NCI-H510A (cell line): ENCODE measurements around the gene RNF111.
A peak's percentile ranks its signal among the peaks of the same experiment; 100 is the strongest.

Experiments used
- DNase-seq: peaks from one replicate; lab custom pipeline; 2025; lab: John Stamatoyannopoulos, UW

RNF111 gene

GRCh38 chr15:58987491-58988005, at the start of gene RNF111:
RNF111 (plus strand) TSS chr15:58987663; CDS start chr15:59030823, 43,160 bp downstream.
- DNase-seq: peak; percentile 81

- DNase-seq: no peak
Observed at GRCh38 chr15:58947179-58947578, 40.3 kb upstream of the RNF111 start.

DNA sequence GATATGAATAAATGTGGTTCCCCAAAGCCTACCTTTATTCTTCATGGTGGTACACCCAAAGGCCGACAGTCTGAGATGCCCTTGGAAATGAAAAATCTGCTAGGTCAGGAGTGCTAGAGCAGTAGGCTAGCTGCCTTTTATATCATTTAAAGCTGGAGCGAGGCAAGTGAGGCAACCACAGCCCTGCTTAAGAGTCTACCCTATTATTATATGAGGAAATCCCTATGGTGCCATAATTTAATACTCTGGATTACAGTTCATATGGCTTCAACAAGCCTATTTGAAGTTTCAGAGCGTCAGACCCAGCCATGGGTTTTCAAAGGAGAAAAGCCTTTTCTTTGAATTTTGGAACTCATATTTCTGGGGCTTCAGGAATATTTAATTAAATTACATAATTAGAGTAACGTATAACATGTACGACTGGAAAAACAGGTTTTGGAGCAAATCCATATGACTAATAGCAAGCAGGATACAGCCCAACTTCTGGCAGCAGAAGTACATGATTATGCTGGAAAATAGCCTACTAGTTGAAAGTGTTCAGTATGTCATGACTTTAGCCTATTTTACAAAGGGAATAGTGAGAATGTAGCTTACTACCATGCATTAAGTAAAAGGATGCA, 36.0 kb upstream of the RNF111 start:
- peak; percentile 18 for DNase-seq

DNA sequence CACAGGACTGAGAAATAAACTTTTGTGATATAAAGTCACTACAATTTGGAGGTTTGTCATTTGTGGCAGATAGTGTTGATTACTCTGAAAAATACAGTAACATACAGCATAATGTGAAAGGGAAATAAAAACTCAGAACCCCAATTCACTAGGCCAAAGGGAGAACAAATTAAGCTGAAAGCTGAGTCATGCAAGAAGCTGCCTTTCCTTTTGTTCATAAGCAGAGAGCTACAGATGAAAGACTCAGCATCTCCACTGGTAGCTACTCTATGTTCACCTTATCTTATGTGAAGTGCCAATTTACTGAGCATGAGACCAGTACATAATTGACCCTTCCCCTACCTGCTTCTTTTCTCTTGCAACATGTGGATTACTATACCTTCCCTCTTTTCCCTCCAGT, 34.7 kb upstream of the RNF111 start:
- DNase-seq: no peak

- peak; percentile 12 for DNase-seq
Observed at GRCh38 chr15:58957101-58957973, 30.1 kb upstream of the RNF111 start.

GRCh38 chr15:58958811-58959210, 28.7 kb upstream of the RNF111 start:
- no peak for DNase-seq

DNA sequence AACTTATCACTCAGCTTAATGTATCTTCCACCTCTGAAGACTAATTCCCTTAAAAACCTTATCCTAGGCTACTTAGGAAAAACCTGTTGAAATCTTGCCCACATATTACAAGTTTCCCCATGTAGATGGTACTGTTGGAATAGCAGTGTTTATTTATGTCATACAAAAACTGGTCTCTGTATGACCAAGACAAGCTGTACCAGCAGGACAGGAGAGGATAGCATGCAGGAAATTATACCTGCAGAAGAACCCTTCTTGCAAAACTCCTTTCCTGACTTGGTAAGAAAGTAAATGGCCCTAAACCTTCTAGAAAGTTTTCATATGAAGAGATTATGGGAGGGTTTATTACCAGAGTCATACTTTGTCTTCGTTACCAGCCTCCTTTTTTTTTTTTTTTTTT, 25.3 kb upstream of the RNF111 start:
- DNase-seq: no peak

DNA sequence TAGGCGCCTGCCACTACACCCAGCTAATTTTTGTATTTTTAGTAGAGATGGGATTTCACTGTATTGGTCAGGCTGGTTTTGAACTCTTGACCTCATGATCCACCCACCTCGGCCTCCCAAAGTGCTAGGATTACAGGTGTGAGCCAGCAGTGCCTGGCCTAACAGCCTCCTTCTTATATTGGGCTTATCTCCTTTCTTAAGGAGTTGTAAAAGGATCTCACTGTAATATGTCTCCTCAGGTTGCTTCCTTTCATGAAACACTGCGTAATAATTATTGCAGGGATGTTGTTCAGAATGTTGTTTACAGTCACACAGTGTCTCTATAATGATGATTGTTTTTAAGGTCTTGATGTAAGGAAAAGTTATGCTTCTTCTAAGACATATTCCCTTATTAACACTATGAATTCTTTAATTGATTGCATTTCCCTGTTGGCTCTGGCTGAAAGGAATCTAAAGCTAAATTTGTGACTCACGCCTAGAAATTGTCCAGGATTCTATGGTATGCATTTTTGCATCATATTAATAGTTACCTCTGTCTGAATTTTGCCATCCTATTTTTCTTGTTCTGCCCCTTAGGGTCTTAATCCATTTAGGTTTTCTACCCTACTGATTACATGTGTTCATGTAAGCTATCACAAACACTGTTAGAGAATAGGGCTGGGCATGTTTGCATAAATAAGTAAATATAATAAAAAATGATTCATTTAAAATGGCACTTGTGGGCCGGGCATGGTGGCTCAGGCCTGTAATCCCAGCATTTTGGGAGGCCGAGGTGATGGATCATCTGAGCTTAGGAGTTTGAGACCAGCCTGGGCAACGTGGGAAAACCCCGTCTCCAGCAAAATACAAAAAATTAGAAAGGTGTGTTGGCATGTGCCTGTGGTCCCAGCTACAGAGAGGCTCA, 24.5 kb upstream of the RNF111 start:
- no peak for DNase-seq

- no peak for DNase-seq
Observed at GRCh38 chr15:58966698-58967097, 20.8 kb upstream of the RNF111 start.

- DNase-seq: no peak
Observed at GRCh38 chr15:58967479-58967878, 20.0 kb upstream of the RNF111 start.

DNA sequence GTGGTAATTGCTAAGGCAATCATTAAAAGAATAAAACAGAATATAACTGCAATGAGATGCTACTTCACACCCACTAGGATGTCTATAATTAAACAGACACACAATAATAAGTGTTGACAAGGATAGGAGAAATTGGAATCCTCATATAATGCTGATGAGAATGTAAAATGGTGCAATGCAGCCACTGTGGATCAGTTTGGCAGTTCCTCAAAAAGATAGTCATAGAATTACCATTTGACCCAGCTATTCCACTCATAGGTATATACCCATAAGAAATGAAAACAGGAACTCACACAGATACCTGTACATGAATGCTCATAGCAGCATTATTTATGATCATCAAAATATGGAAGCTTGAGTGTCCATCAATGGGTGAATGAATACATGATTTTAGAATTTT, 9.6 kb upstream of the RNF111 start:
- no peak for DNase-seq

- DNase-seq: no peak
Observed at GRCh38 chr15:58980351-58980939, 7.0 kb upstream of the RNF111 start.

DNA sequence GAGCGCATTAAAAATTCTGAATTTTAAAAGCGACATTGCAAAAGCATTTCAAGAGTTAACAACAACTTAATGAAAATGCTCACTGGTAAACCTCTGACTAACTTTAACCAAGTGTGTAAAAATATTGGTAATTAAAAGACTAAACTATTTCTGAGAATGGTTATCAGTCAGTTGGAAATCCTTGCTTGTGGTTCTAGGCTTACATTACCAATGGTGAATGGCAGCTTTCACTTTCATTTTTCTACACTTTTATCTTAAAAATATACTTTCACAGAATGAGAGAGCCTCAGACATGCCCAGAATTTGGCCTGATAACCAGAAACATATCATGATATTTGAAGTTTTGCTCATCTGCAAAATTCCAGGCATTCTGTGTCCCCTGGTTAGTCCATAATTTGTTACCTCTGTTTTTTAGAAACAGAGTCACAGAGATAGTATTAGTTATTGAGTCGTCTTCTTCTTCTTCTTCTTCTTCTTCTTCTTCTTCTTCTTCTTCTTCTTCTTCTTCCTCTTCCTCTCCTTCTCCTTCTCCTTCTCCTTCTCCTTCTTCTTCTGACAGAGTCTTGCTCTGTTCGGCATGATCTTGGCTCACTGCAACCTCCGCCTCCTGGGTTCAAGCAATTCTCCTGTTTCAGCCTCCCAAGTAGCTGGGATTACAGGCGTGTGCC, 5.5 kb upstream of the RNF111 start:
- DNase-seq: no peak

- DNase-seq: no peak
Observed at GRCh38 chr15:58983261-58983660, 4.2 kb upstream of the RNF111 start.

DNA sequence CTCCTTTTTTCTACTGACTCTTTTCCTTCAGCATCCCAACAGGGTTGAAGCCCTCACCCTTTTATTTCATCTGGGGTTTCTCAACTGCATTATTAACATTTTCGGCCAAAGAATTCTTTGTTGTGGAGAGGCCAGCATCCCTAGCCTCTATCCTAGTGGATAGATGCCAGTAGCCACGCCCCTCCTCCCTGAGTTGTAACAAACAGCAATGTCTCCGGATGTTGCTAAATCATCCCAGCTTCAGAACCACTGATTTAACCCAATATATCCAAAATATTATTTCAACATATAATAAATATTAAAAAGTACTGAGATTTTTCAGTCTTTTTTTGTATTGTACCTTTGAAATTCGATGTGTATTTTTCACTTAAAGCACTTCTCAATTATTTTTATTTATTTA, 2.0 kb upstream of the RNF111 start:
- no peak for DNase-seq

GRCh38 chr15:58987036-58987435, 427 bp upstream of the RNF111 start:
- no peak for DNase-seq

GRCh38 chr15:58988006-58988785, 733 bp downstream of the RNF111 start:
- peak; percentile 9 for DNase-seq

DNA sequence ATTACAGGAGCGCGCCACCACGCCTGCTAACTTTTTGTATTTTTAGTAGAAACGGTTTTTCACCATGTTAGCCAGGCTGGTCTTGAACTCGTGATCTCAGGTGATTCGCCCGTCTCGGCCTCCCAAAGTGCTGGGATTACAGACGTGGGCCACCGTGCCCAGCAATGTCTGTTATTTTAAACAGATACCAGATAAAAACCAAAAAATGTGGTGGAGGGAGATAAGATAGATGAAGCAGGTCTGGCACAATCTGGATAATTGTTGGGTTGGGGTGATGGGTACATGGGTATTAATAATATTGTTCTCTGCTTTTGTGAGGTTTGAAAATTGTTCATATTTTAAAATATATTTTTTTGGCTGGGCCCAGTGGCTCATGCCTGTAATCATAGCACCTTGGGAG, 4.7 kb downstream of the RNF111 start:
- DNase-seq: no peak

- DNase-seq: no peak
Observed at GRCh38 chr15:58994906-58995453, 7.5 kb downstream of the RNF111 start.

- DNase-seq: no peak
Observed at GRCh38 chr15:58999694-59000093, 12.2 kb downstream of the RNF111 start.
